ENCODE results near the gene METTL25B. TPM values are rescaled to one million over a fixed set of nuclear protein-coding genes. Genes with fewer than 3 reads are reported as not detected.

METTL25B gene
- total and polyA plus RNA-seq, 4 donors, result 6.9 to 13.5 (median 11.5) TPM

DNA sequence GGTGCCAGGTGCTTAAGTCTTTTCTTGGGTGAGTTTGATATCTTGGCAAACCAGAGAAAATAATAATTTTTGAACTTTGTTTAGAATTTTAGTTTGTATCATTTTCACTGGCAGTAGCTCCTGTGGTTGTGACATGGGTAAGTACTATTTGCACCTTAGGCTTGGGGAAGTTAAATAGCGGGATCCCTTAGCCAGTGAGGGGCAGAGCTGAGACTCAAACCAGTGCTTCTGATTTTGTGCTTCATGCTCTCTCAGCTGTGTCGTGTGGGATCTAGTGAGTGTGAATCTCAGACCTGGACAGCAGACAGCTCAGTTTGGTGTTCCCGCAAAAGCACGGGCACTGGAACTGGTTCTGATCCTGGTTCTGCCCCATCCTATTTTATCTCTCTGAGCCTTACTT is 48.7 kb downstream of the METTL25B start:
- 80% methylated on average over 4 of the region's 4 CpGs for WGBS
- H3K27me3 ChIP-seq (ENCODE audit: control insufficient read depth in 4 of 4, insufficient read depth in 4 of 4, low read length in 3 of 4), result no peaks in the 10 kb centered on the region
- H3K36me3 ChIP-seq (ENCODE audit: control insufficient read depth in 4 of 4, insufficient read depth in 3 of 4, low read depth in 1 of 4, low read length in 3 of 4), result peaks cover 0 to 5% (median 2%) of the 10 kb centered on the region in 4 donors
- no peak for DNase-seq (ENCODE audit: low spot score)
- peaks cover 0 to 2% (median under 1%) of the 10 kb centered on the region in 4 donors for H3K4me1 ChIP-seq (ENCODE audit: control insufficient read depth in 4 of 4, insufficient read depth in 4 of 4, low read length in 3 of 4)
- no peak overlapping the region for H3K27ac ChIP-seq (ENCODE audit: low read depth in 1 of 2, low read length in 2 of 2)
- H3K9ac ChIP-seq (ENCODE audit: low read depth in 1 of 2, low read length in 2 of 2), result no peak overlapping the region
- H3K9me3 ChIP-seq (ENCODE audit: control insufficient read depth in 4 of 4, low read length in 3 of 4), result no peaks in the 10 kb centered on the region
- TF ChIP-seq RXRA (IDR thresholded peaks at IDR 0.05), result no peak
- TF ChIP-seq HNF4A (conservative IDR thresholded peaks at IDR 0.05), result no peak
- TF ChIP-seq, protein P1, sequence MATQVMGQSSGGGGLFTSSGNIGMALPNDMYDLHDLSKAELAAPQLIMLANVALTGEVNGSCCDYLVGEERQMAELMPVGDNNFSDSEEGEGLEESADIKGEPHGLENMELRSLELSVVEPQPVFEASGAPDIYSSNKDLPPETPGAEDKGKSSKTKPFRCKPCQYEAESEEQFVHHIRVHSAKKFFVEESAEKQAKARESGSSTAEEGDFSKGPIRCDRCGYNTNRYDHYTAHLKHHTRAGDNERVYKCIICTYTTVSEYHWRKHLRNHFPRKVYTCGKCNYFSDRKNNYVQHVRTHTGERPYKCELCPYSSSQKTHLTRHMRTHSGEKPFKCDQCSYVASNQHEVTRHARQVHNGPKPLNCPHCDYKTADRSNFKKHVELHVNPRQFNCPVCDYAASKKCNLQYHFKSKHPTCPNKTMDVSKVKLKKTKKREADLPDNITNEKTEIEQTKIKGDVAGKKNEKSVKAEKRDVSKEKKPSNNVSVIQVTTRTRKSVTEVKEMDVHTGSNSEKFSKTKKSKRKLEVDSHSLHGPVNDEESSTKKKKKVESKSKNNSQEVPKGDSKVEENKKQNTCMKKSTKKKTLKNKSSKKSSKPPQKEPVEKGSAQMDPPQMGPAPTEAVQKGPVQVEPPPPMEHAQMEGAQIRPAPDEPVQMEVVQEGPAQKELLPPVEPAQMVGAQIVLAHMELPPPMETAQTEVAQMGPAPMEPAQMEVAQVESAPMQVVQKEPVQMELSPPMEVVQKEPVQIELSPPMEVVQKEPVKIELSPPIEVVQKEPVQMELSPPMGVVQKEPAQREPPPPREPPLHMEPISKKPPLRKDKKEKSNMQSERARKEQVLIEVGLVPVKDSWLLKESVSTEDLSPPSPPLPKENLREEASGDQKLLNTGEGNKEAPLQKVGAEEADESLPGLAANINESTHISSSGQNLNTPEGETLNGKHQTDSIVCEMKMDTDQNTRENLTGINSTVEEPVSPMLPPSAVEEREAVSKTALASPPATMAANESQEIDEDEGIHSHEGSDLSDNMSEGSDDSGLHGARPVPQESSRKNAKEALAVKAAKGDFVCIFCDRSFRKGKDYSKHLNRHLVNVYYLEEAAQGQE (IDR thresholded peaks at IDR 0.05), result no peak
- TF ChIP-seq, protein P2, sequence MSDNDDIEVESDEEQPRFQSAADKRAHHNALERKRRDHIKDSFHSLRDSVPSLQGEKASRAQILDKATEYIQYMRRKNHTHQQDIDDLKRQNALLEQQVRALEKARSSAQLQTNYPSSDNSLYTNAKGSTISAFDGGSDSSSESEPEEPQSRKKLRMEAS (IDR thresholded peaks at IDR 0.05), result no peak
- TF ChIP-seq, protein P3, sequence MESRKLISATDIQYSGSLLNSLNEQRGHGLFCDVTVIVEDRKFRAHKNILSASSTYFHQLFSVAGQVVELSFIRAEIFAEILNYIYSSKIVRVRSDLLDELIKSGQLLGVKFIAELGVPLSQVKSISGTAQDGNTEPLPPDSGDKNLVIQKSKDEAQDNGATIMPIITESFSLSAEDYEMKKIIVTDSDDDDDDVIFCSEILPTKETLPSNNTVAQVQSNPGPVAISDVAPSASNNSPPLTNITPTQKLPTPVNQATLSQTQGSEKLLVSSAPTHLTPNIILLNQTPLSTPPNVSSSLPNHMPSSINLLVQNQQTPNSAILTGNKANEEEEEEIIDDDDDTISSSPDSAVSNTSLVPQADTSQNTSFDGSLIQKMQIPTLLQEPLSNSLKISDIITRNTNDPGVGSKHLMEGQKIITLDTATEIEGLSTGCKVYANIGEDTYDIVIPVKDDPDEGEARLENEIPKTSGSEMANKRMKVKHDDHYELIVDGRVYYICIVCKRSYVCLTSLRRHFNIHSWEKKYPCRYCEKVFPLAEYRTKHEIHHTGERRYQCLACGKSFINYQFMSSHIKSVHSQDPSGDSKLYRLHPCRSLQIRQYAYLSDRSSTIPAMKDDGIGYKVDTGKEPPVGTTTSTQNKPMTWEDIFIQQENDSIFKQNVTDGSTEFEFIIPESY (IDR thresholded peaks at IDR 0.05), result no peak
- TF ChIP-seq FOXA2 (IDR thresholded peaks at IDR 0.05), result no peak
- no peak for TF ChIP-seq EGR1 (IDR thresholded peaks at IDR 0.05; ENCODE audit: low read depth in 2 of 2)
- no peak for TF ChIP-seq YY1 (IDR thresholded peaks at IDR 0.05)
- H3K4me3 ChIP-seq (ENCODE audit: low read depth in 1 of 3, low read length in 3 of 3), result no peak overlapping the region

DNA sequence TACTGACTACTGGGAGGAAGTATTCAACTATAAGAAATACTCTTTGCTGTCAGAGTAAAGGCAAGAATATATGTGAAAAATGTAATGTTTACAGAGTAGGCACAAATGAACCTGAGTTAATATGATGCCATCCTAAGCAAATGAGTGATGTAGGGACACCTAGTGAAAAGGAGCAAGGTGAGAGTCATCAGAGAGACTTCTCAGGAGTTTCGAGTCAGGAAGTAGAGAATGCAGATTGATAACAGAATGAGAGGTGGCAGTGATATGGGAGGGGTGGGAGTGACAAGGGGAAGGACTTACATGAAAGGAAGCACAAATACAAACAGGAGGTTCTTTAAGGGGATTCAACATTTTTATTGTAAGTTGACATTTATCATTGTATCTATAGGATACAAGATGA is 49.3 kb downstream of the METTL25B start:
- Histone ChIP-seq H3K4me1 (ENCODE audit: control insufficient read depth in 4 of 4, insufficient read depth in 4 of 4, low read length in 3 of 4) (peaks cover 0 to 2% (median under 1%) of the 10 kb centered on the region in 4 donors), H3K27ac (ENCODE audit: low read depth in 1 of 2, low read length in 2 of 2) (no peak overlapping the region), H3K27me3 (ENCODE audit: control insufficient read depth in 4 of 4, insufficient read depth in 4 of 4, low read length in 3 of 4) (no peaks in the 10 kb centered on the region), H3K9ac (ENCODE audit: low read depth in 1 of 2, low read length in 2 of 2) (no peak overlapping the region), H3K9me3 (ENCODE audit: control insufficient read depth in 4 of 4, low read length in 3 of 4) (no peaks in the 10 kb centered on the region), H3K4me3 (ENCODE audit: low read depth in 1 of 3, low read length in 3 of 3) (no peak overlapping the region), H3K36me3 (ENCODE audit: control insufficient read depth in 4 of 4, insufficient read depth in 3 of 4, low read depth in 1 of 4, low read length in 3 of 4) (peaks cover 0 to 5% (median 2%) of the 10 kb centered on the region in 4 donors)
- 72% methylated on average over 1 of the region's 1 CpG for WGBS
- no peak for DNase-seq (ENCODE audit: low spot score)
- TF ChIP-seq RAD21 (IDR thresholded peaks at IDR 0.05), result no peak
- TF ChIP-seq TAF1 (conservative IDR thresholded peaks at IDR 0.05), result no peak
- TF ChIP-seq, protein P4, sequence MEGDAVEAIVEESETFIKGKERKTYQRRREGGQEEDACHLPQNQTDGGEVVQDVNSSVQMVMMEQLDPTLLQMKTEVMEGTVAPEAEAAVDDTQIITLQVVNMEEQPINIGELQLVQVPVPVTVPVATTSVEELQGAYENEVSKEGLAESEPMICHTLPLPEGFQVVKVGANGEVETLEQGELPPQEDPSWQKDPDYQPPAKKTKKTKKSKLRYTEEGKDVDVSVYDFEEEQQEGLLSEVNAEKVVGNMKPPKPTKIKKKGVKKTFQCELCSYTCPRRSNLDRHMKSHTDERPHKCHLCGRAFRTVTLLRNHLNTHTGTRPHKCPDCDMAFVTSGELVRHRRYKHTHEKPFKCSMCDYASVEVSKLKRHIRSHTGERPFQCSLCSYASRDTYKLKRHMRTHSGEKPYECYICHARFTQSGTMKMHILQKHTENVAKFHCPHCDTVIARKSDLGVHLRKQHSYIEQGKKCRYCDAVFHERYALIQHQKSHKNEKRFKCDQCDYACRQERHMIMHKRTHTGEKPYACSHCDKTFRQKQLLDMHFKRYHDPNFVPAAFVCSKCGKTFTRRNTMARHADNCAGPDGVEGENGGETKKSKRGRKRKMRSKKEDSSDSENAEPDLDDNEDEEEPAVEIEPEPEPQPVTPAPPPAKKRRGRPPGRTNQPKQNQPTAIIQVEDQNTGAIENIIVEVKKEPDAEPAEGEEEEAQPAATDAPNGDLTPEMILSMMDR (IDR thresholded peaks at IDR 0.05; ENCODE audit: low read depth, low read length, missing input control), result no peak

All from liver (tissue), 9 donors.